NAMALWA (cell line): ENCODE data around the gene USP22.

Experiments used
- DNase-seq: peaks from one replicate; pipeline ENCODE4 v3.0.0-alpha.2; 2015; ENCODE audit warnings: low spot score

The USP22 gene

DNA sequence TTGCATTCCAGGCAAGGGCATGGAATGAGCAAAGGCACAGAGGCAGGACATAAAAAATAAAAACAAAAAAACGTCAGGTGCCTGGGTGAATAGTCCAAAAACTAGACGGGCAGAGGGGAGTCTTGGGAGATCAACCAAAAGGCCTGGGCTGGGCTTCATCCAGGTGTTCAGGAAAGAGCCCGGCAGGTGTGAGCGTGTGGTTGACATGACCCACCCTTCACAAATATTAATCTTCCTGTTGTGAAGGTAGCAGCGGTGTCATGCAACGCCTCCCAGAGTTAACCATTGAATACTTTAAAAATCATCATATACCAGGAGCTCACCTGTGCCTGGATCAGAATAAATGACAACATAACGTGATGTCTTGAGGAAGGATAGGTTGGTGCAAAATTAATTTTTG lies 90.6 kb downstream of the USP22 start:
- no peak for DNase-seq
